Choroid plexus epithelial cell (primary cell): Measurements from ENCODE around the gene FSTL4.

Experiments
- DNase-seq: peaks from one replicate; pipeline ENCODE4 v3.0.0-alpha.2; 2010; ENCODE audit warnings: low read depth
- H3K4me3 ChIP-seq: 2 replicates; pipeline ENCODE4 v1.5.1; 2011; ENCODE audit warnings: low read depth, mild to moderate bottlenecking, control low read depth, low read length, moderate library complexity
- CTCF ChIP-seq: conservative IDR thresholded peaks from 2 replicates; pipeline ENCODE4 v1.5.1; 2011; ENCODE audit warnings: low read depth, mild to moderate bottlenecking, control low read depth, inconsistent platforms, low read length, moderate library complexity

FSTL4 gene

GRCh38 chr5:133227897-133228296, 384.4 kb downstream of the FSTL4 start:
- TF ChIP-seq CTCF, result no peak
- no peak for DNase-seq

GRCh38 chr5:133227082-133227481, 385.3 kb downstream of the FSTL4 start:
- no peak for TF ChIP-seq CTCF
- no peak for DNase-seq
- H3K4me3 ChIP-seq, result no peak overlapping the region

More at GRCh38 chr5:133227897-133228296, 384.4 kb downstream of the FSTL4 start:
- H3K4me3 ChIP-seq, result no peak overlapping the region

GRCh38 chr5:133226186-133226585, 386.2 kb downstream of the FSTL4 start:
- no peak for TF ChIP-seq CTCF
- DNase-seq, result no peak
- H3K4me3 ChIP-seq, result no peak overlapping the region

- H3K4me3 ChIP-seq, result no peak overlapping the region
- no peak for DNase-seq
- TF ChIP-seq CTCF, result no peak
Measured at GRCh38 chr5:133225671-133226152, 386.6 kb downstream of the FSTL4 start.

GRCh38 chr5:133222979-133223378, 389.4 kb downstream of the FSTL4 start:
- TF ChIP-seq CTCF, result no peak
- H3K4me3 ChIP-seq, result no peak overlapping the region
- DNase-seq, result no peak

GRCh38 chr5:133222521-133222920, 389.8 kb downstream of the FSTL4 start:
- H3K4me3 ChIP-seq, result no peak overlapping the region
- DNase-seq, result no peak
- no peak for TF ChIP-seq CTCF

GRCh38 chr5:133222040-133222439, 390.3 kb downstream of the FSTL4 start:
- DNase-seq, result no peak
- no peak for TF ChIP-seq CTCF
- H3K4me3 ChIP-seq, result no peak overlapping the region
